ENCODE measurements around the gene HSPA12A. TPM values are rescaled to one million over a fixed set of nuclear protein-coding genes. Genes with fewer than 3 reads are reported as not detected.

The HSPA12A gene
- total RNA-seq, 1 donor from 2014 or later = 4.0 TPM

DNA sequence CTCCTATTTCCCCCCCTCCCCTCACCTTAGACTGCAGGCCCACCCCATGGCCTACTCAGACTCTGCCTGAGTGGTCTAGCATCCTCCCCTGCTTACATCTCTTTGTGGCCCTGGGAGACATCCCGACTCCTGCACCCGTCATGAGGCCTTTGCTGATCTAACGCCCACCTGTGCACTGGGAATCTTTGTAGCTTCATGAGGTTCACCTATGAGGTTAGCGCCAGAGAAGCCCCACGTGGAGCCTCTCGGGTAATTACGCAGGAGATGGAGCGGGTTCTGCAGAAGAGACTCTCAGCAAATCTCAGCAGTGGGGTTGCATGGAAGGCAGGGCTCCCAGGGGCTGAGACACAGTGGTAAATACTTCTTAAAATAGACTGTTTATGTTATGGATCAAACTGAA, 43.5 kb upstream of the HSPA12A start:
- no peak overlapping the region for H3K27ac Mint-ChIP-seq (ENCODE audit: unreplicated experiment)
- H3K9me3 Mint-ChIP-seq (ENCODE audit: unreplicated experiment) = no peaks in the 10 kb centered on the region
- peaks cover 16% of the 10 kb centered on the region for H3K27me3 Mint-ChIP-seq (ENCODE audit: unreplicated experiment)
- TF ChIP-seq, protein P1, sequence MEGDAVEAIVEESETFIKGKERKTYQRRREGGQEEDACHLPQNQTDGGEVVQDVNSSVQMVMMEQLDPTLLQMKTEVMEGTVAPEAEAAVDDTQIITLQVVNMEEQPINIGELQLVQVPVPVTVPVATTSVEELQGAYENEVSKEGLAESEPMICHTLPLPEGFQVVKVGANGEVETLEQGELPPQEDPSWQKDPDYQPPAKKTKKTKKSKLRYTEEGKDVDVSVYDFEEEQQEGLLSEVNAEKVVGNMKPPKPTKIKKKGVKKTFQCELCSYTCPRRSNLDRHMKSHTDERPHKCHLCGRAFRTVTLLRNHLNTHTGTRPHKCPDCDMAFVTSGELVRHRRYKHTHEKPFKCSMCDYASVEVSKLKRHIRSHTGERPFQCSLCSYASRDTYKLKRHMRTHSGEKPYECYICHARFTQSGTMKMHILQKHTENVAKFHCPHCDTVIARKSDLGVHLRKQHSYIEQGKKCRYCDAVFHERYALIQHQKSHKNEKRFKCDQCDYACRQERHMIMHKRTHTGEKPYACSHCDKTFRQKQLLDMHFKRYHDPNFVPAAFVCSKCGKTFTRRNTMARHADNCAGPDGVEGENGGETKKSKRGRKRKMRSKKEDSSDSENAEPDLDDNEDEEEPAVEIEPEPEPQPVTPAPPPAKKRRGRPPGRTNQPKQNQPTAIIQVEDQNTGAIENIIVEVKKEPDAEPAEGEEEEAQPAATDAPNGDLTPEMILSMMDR (IDR thresholded peaks at IDR 0.05) = no peak
- no peak overlapping the region for H3K4me3 Mint-ChIP-seq (ENCODE audit: unreplicated experiment)
- no peak for DNase-seq (ENCODE audit: extremely low spot score, unreplicated experiment)
- H3K36me3 Mint-ChIP-seq (ENCODE audit: unreplicated experiment) = no peaks in the 10 kb centered on the region
- peaks cover 2% of the 10 kb centered on the region for H3K4me1 Mint-ChIP-seq (ENCODE audit: unreplicated experiment)

GRCh38 chr10:116785282-116785681, 42.9 kb upstream of the HSPA12A start:
- Mint-ChIP-seq H3K4me3 (ENCODE audit: unreplicated experiment) (no peak overlapping the region), H3K36me3 (ENCODE audit: unreplicated experiment) (no peaks in the 10 kb centered on the region), H3K4me1 (ENCODE audit: unreplicated experiment) (peaks cover 2% of the 10 kb centered on the region), H3K27me3 (ENCODE audit: unreplicated experiment) (peaks cover 11% of the 10 kb centered on the region), H3K9me3 (ENCODE audit: unreplicated experiment) (no peaks in the 10 kb centered on the region), H3K27ac (ENCODE audit: unreplicated experiment) (no peak overlapping the region)
- TF ChIP-seq, protein P1 (IDR thresholded peaks at IDR 0.05) = no peak
- DNase-seq (ENCODE audit: extremely low spot score, unreplicated experiment) = no peak

- H3K27me3 Mint-ChIP-seq (ENCODE audit: unreplicated experiment) = peaks cover 10% of the 10 kb centered on the region
- H3K4me1 Mint-ChIP-seq (ENCODE audit: unreplicated experiment) = peaks cover 2% of the 10 kb centered on the region
- no peak overlapping the region for H3K27ac Mint-ChIP-seq (ENCODE audit: unreplicated experiment)
- no peaks in the 10 kb centered on the region for H3K36me3 Mint-ChIP-seq (ENCODE audit: unreplicated experiment)
- DNase-seq (ENCODE audit: extremely low spot score, unreplicated experiment) = no peak
- H3K4me3 Mint-ChIP-seq (ENCODE audit: unreplicated experiment) = no peak overlapping the region
- H3K9me3 Mint-ChIP-seq (ENCODE audit: unreplicated experiment) = no peaks in the 10 kb centered on the region
- TF ChIP-seq, protein P1 (IDR thresholded peaks at IDR 0.05) = no peak
Measured at GRCh38 chr10:116784651-116785050, 42.3 kb upstream of the HSPA12A start.

- Mint-ChIP-seq H3K9me3 (ENCODE audit: unreplicated experiment) (no peaks in the 10 kb centered on the region), H3K4me3 (ENCODE audit: unreplicated experiment) (no peak overlapping the region)
- TF ChIP-seq, protein P1 (IDR thresholded peaks at IDR 0.05) = no peak
Measured at GRCh38 chr10:116784035-116784434, 41.7 kb upstream of the HSPA12A start.

GRCh38 chr10:116783011-116783655, 40.8 kb upstream of the HSPA12A start:
- TF ChIP-seq, protein P1 (IDR thresholded peaks at IDR 0.05) = no peak
- H3K27ac Mint-ChIP-seq (ENCODE audit: unreplicated experiment) = no peak overlapping the region
- no peak overlapping the region for H3K4me3 Mint-ChIP-seq (ENCODE audit: unreplicated experiment)
- H3K36me3 Mint-ChIP-seq (ENCODE audit: unreplicated experiment) = no peaks in the 10 kb centered on the region
- peaks cover 10% of the 10 kb centered on the region for H3K27me3 Mint-ChIP-seq (ENCODE audit: unreplicated experiment)
- peaks cover 2% of the 10 kb centered on the region for H3K4me1 Mint-ChIP-seq (ENCODE audit: unreplicated experiment)
- H3K9me3 Mint-ChIP-seq (ENCODE audit: unreplicated experiment) = no peaks in the 10 kb centered on the region
- no peak for DNase-seq (ENCODE audit: extremely low spot score, unreplicated experiment)

More at GRCh38 chr10:116784035-116784434, 41.7 kb upstream of the HSPA12A start:
- Mint-ChIP-seq H3K27ac (ENCODE audit: unreplicated experiment) (no peak overlapping the region), H3K4me1 (ENCODE audit: unreplicated experiment) (peaks cover 2% of the 10 kb centered on the region), H3K36me3 (ENCODE audit: unreplicated experiment) (no peaks in the 10 kb centered on the region), H3K27me3 (ENCODE audit: unreplicated experiment) (peaks cover 10% of the 10 kb centered on the region)
- no peak for DNase-seq (ENCODE audit: extremely low spot score, unreplicated experiment)
